G401.6 (cell line): Measurements from ENCODE around the gene PLA2G4F.

Experiments
- FAIRE-seq: peaks from 2 replicates; lab custom pipeline; 2012; peaks lifted over from hg19 to GRCh38; lab: Jason Lieb, UNC

Gene PLA2G4F

GRCh38 chr15:42147431-42147735, 9.1 kb downstream of the PLA2G4F start:
- FAIRE-seq = no peak

DNA sequence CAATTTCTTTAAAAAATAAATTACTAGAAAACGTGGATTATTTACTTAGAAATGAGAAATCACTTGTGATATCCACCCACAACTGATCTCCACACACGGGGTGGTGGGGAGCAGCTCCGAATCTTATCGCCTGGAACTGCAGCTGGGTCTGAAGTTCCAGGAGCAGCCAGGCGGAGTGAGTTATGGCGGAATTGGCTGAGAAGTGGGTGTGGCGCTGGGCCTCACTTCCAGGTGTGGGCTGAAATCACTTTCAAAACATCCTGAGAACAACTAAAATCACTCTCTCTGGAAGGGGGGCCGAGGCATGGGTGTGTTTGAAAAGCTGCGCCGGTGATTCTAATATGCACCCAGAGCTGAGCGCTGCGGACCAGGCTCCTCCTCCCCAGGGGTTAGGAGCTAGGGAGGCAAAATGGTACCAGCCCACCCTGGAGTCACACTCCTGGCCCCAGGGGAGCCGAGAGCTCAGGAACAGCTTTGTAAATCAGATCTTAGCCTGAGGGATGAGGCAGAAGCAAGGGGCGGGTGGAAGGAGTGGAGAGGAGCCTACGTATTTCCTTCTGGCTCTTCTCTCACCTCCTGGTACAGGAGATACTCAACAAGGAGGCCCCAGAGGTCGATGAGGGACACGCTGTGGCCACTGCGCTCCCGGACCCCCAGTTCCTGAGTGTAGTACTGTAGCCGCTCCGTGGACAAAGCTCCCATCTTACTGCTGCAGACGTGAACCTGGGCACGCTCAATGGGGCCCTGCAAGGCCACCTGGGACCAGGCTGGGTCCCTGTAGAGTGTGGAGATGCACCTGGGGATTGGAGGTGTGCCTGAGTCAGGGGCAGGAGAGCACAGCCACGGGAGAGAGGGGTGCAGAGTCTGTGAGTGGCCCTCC, 9.6 kb downstream of the PLA2G4F start:
- no peak for FAIRE-seq

DNA sequence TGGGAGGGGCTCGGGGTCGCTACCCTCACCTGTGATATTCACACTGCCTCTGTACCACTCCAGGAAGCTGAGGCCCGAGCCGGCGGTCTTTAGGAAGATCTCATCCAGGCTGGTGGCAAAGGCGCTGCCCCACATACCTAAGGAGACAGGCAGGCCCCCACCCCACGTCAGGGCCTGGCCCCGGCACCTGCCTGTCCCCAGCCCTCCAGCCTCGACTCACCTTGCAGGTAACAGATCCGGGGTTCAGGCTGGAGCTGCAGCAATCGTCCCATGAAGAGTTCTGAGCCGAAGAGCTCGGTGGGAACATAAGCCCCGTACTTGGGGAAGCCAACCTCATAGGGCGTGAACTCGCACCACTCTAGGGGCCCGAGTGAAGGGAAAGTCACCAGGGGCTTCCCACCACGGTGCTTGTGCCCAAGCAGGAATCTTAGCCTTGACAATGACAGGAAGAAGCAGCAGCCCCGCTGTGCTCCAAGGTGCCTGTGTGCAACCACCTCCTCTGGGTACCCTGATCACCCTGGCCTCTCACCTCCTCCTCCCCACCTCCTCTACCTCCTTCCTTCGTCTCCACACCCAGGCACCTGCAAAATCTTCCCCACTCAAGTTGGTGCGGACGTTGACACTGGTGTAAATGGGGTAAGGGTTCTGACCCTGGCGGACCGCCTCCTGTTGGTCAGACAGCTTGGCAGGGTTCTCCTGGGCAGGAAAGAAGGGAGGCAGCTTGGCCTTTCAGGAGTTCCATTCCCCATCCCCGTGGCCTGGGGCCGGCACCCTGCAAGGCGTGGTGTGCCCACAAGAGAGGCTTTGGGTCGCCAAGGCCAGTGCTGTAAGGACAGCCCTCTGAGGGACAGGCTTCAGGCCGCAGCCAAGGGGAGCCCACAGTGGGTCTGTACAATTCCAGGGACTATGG, 10.6 kb downstream of the PLA2G4F start:
- no peak for FAIRE-seq

DNA sequence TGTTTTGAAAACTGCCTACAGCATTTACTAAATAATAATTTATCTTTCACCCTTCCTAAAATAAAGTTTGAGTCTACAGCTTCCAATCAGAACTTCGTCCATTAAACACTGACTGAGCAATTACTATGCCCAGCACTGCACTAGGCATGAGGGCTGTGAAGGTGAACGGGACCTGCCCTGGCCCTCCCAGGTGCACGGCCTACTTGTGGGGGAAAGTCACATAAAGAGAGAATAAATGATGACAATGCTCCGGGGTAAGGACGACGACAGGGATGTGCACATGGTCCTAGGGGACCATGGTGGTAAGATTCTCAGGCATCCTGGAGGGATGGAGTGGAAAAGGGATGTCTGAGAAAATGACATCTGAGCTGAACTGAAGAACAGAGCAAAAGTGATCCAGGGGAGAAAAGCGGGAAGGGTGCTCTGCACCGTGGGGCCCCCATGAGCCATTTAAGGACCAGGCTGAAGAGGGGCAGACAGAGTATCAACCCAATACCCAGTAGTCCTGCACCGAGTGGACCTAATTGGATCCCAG, 11.5 kb downstream of the PLA2G4F start:
- no peak for FAIRE-seq

DNA sequence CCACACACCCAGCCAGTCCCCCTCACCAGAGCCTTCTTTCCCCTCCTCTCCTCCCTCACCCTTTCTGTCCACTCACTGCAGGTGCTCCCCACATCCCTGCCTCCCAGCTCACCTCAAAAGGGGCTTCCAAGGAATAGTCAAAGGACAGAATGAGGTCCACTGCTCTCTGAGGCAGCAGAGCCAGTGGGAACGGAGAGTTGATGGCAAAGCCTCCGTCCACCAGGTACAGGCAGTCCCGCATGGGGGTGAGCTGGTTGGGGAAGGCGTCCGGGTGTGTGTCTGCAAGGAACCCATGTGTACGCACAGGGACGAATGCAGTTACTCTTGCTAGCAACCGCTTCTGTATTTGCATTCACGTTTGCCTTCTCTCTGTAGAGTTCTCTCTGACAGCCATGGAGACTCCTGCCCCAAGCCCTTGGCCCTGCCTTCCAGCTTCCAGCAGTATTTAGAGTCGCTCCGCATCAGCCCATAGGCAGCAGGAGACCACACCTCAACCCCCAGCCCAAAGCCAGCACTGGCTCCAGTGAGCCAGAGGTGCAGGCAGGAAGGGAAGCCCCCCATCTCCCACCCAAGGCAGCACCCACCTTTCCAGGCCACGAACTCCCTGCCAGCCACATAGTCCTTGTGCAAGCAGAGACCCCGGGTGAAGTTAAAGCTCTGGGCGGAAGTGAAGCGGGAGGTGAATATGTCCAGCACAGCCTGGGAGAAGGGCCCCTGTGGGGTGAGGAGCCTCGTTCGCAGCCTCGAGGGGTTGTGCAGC, 12.4 kb downstream of the PLA2G4F start:
- no peak for FAIRE-seq

- no peak for FAIRE-seq
Measured at GRCh38 chr15:42143356-42143755, 13.1 kb downstream of the PLA2G4F start.

DNA sequence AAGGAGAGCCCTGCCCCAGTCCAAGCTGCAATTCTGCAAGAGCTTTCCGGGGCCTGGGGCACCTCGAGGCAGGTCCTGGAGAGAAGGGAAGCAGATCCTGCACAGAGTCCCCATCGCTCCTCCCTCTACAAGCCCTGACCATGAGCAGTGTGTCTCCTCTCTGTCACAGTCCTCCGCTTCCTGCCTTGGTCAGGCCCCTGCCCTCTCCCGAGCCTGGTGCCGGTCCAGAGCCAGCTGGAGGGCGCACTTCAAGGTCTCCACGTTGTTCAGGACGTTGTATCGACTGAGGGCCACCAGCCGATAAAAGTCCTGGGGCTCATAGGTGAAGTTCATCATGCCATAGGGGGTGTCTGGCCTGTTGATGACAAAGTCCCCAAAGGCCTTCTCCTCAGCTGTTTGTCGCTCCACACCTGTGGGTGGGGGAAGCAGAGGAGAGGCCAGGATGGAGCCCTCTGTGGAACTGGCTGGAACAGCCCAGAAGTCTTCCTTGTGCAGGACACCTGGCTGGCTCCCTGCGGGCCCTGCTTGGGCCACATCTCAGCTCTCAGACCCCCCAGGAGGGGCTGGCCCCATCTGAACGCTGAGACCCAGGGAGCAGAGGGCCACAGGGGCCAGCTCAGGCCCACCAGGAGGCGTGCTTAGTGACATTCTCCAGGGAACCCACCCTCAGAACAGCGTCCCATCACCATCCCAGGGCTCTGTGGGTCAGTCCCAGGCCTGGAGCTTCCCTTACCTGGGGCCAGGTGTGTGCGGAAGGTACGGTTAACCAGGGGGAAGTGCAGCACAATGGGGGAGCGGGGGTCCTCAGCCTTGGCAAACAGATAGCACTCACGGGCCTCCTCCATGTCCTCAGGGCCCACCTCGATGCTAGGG, 14.4 kb downstream of the PLA2G4F start:
- no peak for FAIRE-seq

DNA sequence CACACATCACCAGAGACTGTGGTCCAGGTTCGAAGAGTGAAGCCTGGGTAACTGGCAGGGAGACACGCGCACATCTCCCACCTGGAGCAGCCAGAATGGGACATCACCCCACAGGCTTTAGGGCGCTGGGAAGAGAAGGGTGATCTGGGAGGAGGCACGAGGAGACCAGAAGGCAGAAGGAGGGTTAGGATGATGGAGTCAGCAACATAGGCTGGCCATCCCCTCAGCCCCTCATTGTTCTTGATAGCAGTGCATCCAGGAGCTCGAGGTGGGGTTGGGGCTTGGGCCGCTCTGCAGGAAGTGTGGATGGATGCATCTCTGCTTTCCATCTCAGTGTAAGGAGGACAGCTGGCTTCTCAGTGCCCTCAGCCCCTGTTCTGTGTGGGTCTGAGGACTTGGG, 15.2 kb downstream of the PLA2G4F start:
- FAIRE-seq = no peak

DNA sequence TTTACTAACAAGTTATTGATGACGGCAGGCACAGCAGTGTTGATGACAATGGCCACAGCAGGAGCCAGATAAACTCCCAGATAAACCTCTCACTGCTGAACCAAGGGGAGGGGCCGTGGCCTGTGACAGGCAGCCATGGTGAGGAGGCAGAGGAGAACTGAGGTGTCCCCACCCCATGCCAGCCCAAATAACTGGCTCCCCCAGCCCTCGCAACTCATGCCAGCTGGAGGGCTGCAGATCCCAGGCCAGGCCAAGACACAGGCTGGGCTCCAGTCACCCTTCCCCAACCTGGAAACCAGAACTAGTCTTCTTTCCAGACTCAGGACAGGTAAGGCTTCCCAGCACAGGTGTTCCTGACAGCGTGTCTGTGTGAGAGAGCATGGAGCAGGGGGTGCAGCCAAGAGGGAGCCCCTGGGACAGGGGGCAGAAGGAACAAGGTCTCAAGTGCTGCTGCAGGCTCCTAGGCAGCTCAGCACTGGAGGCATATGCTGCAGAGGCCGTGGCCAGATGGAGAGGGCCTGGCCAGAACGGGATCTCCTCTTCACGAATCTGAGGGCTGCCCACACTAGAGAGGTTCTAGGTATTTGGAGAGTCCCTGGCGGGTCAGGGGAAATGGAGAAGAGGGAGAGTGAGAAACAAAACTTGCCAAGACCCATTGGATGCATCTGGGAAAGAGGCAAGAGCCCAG, 15.9 kb downstream of the PLA2G4F start:
- FAIRE-seq = no peak

DNA sequence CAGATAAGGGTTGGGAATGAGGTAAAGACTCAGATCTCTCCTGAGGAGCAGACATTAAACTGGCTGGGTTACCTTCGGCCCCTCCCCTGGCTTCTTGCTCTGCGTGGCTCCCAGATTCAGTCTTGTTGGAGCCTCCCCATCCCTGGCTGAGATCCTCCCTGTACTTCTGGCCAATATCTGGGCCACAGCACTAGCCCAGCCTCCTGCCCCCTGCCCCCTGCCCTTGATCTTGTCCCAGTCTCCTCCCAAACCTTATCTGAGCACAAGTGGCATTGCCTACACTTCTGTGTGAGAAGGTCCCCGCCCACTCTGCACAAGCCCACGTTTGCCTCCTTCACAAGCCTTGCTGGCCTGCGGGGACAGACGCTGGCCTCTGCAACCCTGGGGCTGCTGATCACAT, 16.8 kb downstream of the PLA2G4F start:
- FAIRE-seq = no peak

GRCh38 chr15:42138968-42139386, 17.5 kb downstream of the PLA2G4F start:
- FAIRE-seq = no peak

GRCh38 chr15:42138411-42138810, 18.0 kb downstream of the PLA2G4F start:
- FAIRE-seq = no peak

DNA sequence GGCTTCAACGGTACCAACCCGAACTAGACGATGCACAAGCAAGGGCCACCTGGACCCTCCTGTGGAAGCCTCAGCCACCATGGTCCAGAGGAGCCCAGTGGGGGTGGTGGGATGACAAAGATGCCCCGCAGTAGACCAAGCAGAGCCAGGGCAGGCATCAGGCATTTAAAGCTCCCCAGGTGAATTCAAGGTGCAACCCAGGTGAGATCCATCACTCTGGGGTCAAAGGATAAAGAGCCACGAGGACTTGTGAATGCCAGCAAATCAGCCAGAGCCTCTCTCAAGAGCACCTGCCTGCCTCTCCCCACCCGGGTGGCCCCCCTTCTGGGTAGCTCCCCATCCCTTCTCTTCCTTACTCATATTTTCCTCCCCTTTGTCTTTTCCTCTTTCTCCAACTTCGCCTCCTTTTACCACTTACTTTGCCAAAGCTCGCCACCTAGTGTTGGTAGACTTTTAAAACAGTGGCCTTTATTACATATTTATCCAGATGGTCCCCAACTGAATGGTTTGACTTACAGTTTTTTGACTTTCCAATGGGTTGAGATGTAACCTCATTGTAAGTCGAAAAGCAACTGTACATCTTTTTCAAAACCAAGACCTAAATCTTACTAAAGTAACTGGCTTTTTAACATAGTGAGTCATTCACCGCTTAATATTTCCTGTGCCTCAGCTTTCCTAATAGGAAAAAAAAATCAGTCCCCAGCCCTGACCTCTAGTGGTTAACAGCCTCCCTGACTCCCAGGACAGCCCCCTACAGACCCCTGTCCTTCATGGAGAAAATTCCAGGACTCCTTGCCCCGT, 18.8 kb downstream of the PLA2G4F start:
- FAIRE-seq = peak; percentile 94

DNA sequence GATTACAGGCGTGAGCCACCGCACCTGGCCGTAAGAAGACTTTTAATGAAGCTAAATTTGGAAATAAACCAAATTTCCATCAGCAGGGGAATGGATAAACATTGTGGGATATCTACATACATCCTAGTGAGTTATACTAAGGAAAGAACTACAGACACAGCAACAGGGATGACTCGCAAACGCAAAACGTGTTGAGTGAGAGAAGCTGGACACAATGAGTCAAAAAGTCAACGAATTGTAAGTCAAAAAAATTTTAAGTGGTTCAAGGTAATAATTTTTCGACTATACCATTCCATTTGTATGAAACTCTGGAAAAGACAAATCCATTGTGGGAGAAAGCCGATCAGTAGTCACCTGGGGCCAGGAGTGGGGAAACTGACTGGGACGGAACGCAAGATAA, 19.9 kb downstream of the PLA2G4F start:
- no peak for FAIRE-seq

- no peak for FAIRE-seq
Measured at GRCh38 chr15:42135351-42135750, 21.1 kb downstream of the PLA2G4F start.

DNA sequence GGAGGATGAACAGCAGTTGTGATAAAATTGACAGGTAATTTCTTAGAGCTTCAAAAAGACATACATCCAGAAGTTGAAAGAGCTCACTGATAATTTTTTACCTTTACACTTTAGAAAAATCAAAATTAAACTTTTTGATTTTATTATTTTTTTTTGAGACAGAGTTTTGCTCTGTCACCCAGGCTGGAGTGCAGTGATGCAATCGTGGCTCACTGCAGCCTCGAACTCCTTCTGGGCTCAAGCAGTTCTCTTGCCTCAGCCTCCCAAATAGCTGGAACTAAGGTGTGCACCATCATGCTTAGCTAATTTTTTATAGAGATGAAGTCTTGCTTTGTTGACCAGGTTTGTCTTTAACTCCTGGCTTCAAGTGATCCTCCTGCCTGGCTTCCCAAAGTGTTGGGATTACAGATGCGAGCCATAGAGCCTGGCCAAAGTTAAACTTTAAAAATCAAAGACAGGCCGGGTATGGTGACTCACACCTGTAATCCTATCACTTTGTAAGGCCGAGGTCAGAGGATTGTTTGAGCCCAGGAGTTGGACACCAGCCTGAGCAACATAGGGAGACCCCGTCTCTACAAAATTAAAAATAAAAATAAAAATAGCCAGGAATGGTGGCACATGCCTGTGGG, 21.7 kb downstream of the PLA2G4F start:
- FAIRE-seq = no peak

DNA sequence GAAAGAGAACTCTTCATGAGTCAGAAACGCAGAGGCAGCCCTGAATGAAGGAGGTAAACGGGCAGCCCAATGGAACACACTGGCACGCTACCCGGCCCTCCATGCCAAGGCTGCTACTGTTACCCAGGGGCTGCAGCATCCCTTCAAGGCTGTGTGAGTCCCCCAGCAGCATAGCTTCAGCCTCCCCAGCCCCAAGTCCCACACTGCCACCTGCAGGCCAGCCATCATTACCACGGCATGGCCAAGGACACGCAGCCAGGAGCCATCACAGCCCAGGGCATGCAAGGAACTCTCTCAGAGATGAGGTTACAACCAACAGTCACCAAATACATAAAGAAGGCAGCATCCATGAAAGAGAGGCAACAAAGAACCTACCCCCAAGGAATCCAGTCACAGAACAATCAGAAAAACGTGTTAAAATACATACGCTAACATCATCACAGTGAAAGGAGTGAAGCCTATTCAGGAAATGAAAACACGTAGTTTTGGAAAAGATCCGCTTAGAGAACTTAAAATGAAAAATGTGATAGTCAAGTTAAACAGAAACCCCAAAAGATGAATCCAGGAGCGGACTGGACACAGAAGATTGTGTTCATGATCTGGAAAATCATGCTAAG, 22.4 kb downstream of the PLA2G4F start:
- FAIRE-seq = no peak

GRCh38 chr15:42133356-42133755, 23.1 kb downstream of the PLA2G4F start:
- FAIRE-seq = no peak
